HepG2 (cell line): ENCODE data around the gene TAS1R1. TPM values are rescaled to one million over a fixed set of nuclear protein-coding genes. Genes with fewer than 3 reads are reported as not detected.

Experiments
- ARNT2 ChIP-seq: sonication (generic); formaldehyde crosslinking; IDR thresholded peaks from 2 replicates; pipeline ENCODE4 v1.8.0; 2022; ENCODE audit warnings: mild to moderate bottlenecking, low read depth, missing genetic modification reagents, moderate library complexity
- DNMT3B ChIP-seq: conservative IDR thresholded peaks from 2 replicates; pipeline ENCODE4 v1.6.1; 2016; ENCODE audit warnings: missing biosample characterization, control low read depth
- GATAD1 ChIP-seq: IDR thresholded peaks from 2 replicates; pipeline ENCODE4 v1.6.1; 2016; ENCODE audit warnings: missing genetic modification reagents, missing compliant biosample characterization
- KLF12 ChIP-seq: sonication (generic); formaldehyde crosslinking; IDR thresholded peaks from 2 replicates; pipeline ENCODE4 v1.4.0; 2020; ENCODE audit warnings: missing genetic modification reagents, borderline replicate concordance
- MXD3 ChIP-seq: IDR thresholded peaks from 2 replicates; pipeline ENCODE4 v1.6.1; 2016; ENCODE audit warnings: mild to moderate bottlenecking, missing biosample characterization, missing genetic modification reagents
- NAIF1 ChIP-seq: sonication (generic); formaldehyde crosslinking; IDR thresholded peaks from 2 replicates; pipeline ENCODE4 v1.5.0; 2020; ENCODE audit warnings: mild to moderate bottlenecking, missing genetic modification reagents, borderline replicate concordance
- NFKBIZ ChIP-seq: IDR thresholded peaks from 2 replicates; pipeline ENCODE4 v1.6.1; 2018; ENCODE audit warnings: missing genetic modification reagents, missing compliant biosample characterization
- PAX8 ChIP-seq: sonication (generic); formaldehyde crosslinking; IDR thresholded peaks from 2 replicates; pipeline ENCODE4 v1.8.0; 2022; ENCODE audit warnings: mild to moderate bottlenecking, missing genetic modification reagents, borderline replicate concordance
- REPIN1 ChIP-seq: sonication (generic); formaldehyde crosslinking; IDR thresholded peaks from 2 replicates; pipeline ENCODE4 v1.8.0; 2022; ENCODE audit warnings: missing genetic modification reagents, low read depth, mild to moderate bottlenecking, borderline replicate concordance
- SIX1 ChIP-seq: sonication (generic); formaldehyde crosslinking; IDR thresholded peaks from 2 replicates; pipeline ENCODE4 v1.4.0; 2020; ENCODE audit warnings: missing genetic modification reagents, borderline replicate concordance
- SMYD3 ChIP-seq: sonication (generic); formaldehyde crosslinking; IDR thresholded peaks from 2 replicates; pipeline ENCODE4 v1.8.1; 2023; ENCODE audit warnings: mild to moderate bottlenecking, missing genetic modification reagents
- SP4 ChIP-seq: sonication (generic); formaldehyde crosslinking; IDR thresholded peaks from 2 replicates; pipeline ENCODE4 v1.8.1; 2023; ENCODE audit warnings: mild to moderate bottlenecking, missing genetic modification reagents
- SP5 ChIP-seq: IDR thresholded peaks from 2 replicates; pipeline ENCODE4 v1.6.1; 2016; ENCODE audit warnings: low read depth, borderline replicate concordance
- TFE3 ChIP-seq: IDR thresholded peaks from 2 replicates; pipeline ENCODE4 v1.6.1; 2016
- YEATS4 ChIP-seq: sonication (generic); formaldehyde crosslinking; IDR thresholded peaks from 2 replicates; pipeline ENCODE4 v1.4.0; 2020; ENCODE audit warnings: missing genetic modification reagents, borderline replicate concordance
- ZBTB33 ChIP-seq: sonication (generic); formaldehyde crosslinking; IDR thresholded peaks from 2 replicates; pipeline ENCODE4 v1.4.0; 2020; ENCODE audit warnings: missing genetic modification reagents
- ZBTB7B ChIP-seq: sonication (generic); formaldehyde crosslinking; IDR thresholded peaks from 2 replicates; pipeline ENCODE4 v1.4.0; 2020; ENCODE audit warnings: missing genetic modification reagents
- ZNF232 ChIP-seq: sonication (generic); formaldehyde crosslinking; IDR thresholded peaks from 2 replicates; pipeline ENCODE4 v1.4.0; 2020; ENCODE audit warnings: missing genetic modification reagents, borderline replicate concordance
- ZNF235 ChIP-seq: sonication (generic); formaldehyde crosslinking; IDR thresholded peaks from 2 replicates; pipeline ENCODE4 v1.8.1; 2023; ENCODE audit warnings: mild to moderate bottlenecking, missing genetic modification reagents, borderline replicate concordance
- ZNF512B ChIP-seq: sonication (generic); formaldehyde crosslinking; IDR thresholded peaks from 2 replicates; pipeline ENCODE4 v1.5.1; 2020; ENCODE audit warnings: missing genetic modification reagents, mild to moderate bottlenecking, borderline replicate concordance
- ZNF790 ChIP-seq: sonication (generic); formaldehyde crosslinking; IDR thresholded peaks from 2 replicates; pipeline ENCODE4 v1.8.0; 2022; ENCODE audit warnings: missing genetic modification reagents, mild to moderate bottlenecking, borderline replicate concordance
- ZSCAN25 ChIP-seq: sonication (generic); formaldehyde crosslinking; IDR thresholded peaks from 2 replicates; pipeline ENCODE4 v1.8.0; 2022; ENCODE audit warnings: mild to moderate bottlenecking, missing genetic modification reagents
- polyA plus RNA-seq, 8 experiments: library from polyadenylated mRNA; depleted of rRNA in 3 of 8; stranded (reverse) in 7 of 8; unstranded in 1 of 8; fragments of >200 nt; fragmentation: Illumina TruSeq in 4 of 8; extraction: Trizol in 4 of 8; gene quantifications; 2 replicates each; pipeline versions ENCODE4 v1.2.1 to v1.2.3, GENCODE V29; 2011 to 2016; ENCODE audit warnings: low read depth in 4 of 8, missing spikeins in 1 of 8, mixed read lengths in 1 of 8; ENCODE audit not compliant: insufficient read depth in 1 of 8
- total RNA-seq, 5 experiments: library from RNA; depleted of rRNA; stranded (reverse); fragments of >200 nt; fragmentation: Illumina TruSeq; extraction: Trizol; gene quantifications; 2 replicates each; pipeline ENCODE4 v1.2.3, GENCODE V29; 2016; ENCODE audit warnings: low read depth in 1 of 5

Gene TAS1R1
- total and polyA plus RNA-seq, 2 of the 13 experiments (the other 11 are each of a cell fraction or from before 2014, with no cell fraction given): 1.4 to 1.6 TPM

- 0 out of 2 replicates have a peak, but pooled peaks have one; percentile 20 for TF ChIP-seq SP4 (CRISPR knock-in tag)
- peak; percentile 84; the same call in 1 of the 2 replicates for TF ChIP-seq SMYD3 (CRISPR knock-in tag)
- 0 out of 2 replicates have a peak, but pooled peaks have one; percentile 47 for TF ChIP-seq ZBTB7B (CRISPR knock-in tag)
- TF ChIP-seq ZSCAN25: no peak
- peak; percentile 64; the same call in 1 of the 2 replicates for TF ChIP-seq REPIN1 (CRISPR knock-in tag)
- no peak; the same call in 1 of the 2 replicates for TF ChIP-seq NFKBIZ (CRISPR knock-in tag)
- TF ChIP-seq KLF12 (CRISPR knock-in tag): 0 out of 2 replicates have a peak, but pooled peaks have one; percentile 9
- TF ChIP-seq NAIF1 (CRISPR knock-in tag): peak; percentile 84; the same call in 1 of the 2 replicates
- TF ChIP-seq SIX1 (CRISPR knock-in tag): peak; percentile 97
- TF ChIP-seq ZNF235 (CRISPR knock-in tag): 0 out of 2 replicates have a peak, but pooled peaks have one; percentile 46
- TF ChIP-seq ZNF512B (CRISPR knock-in tag): no peak
- no peak for TF ChIP-seq ZBTB33 (CRISPR knock-in tag)
- peak; percentile 37; the same call in 1 of the 2 replicates for TF ChIP-seq YEATS4
- TF ChIP-seq SP5 (CRISPR knock-in tag): 0 out of 2 replicates have a peak, but pooled peaks have one; percentile 46
- TF ChIP-seq GATAD1 (CRISPR knock-in tag): peak; percentile 67
- peak; percentile 59; the same call in 1 of the 2 replicates for TF ChIP-seq DNMT3B (CRISPR knock-in tag)
- TF ChIP-seq ZNF232: no peak
- TF ChIP-seq ARNT2 (CRISPR knock-in tag): peak; percentile 65; the same call in 1 of the 2 replicates
- TF ChIP-seq TFE3 (CRISPR knock-in tag): peak; percentile 22; the same call in 1 of the 2 replicates
- TF ChIP-seq PAX8 (CRISPR knock-in tag): 0 out of 2 replicates have a peak, but pooled peaks have one; percentile 27
- no peak for TF ChIP-seq ZNF790 (CRISPR knock-in tag)
- peak; percentile 80 for TF ChIP-seq MXD3 (CRISPR knock-in tag)
Measured at GRCh38 chr1:6603915-6604558, 48.9 kb downstream of the TAS1R1 start (continued).
